HS-27A (cell line): ENCODE data around the gene NACAD.

ENCODE experiments used
- DNase-seq: peaks from one replicate; pipeline ENCODE4 v3.0.0-alpha.2; 2012; ENCODE audit warnings: low read depth, missing footprints

NACAD gene

DNA sequence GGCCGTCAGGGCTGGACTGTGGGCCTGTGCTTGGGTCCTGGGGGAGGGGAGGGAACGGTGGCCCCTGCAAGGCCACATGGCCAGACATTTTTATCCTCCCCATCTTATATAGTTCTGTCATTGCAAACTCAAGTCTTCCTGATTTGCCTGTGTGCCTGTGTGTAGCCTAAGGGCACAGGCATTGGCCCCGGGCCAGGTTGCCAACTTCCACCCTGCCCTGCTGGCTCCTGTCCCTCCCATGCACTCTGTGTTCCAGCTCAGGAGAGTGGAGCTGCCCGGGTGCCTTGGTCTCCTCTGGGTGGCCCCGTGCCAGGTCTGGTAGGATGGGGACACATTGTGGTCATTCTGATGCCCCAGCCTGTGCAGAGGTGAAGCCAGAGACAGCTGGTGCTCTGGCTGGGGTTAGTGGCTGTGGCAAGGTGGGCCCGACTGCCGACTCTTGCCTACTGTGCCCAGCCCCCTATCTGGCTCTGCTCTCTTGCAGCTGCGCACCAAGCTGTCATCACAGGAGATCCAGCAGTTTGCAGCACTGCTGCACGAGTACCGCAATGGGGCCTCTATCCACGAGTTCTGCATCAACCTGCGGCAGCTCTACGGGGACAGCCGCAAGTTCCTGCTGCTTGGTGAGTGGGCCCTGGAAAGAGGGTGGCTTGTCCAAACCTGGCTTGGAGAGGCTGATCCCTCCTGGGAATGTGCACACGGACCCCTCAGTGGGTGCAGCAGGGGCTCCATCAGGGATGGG lies 14.8 kb downstream of the NACAD start:
- DNase-seq = no peak

DNA sequence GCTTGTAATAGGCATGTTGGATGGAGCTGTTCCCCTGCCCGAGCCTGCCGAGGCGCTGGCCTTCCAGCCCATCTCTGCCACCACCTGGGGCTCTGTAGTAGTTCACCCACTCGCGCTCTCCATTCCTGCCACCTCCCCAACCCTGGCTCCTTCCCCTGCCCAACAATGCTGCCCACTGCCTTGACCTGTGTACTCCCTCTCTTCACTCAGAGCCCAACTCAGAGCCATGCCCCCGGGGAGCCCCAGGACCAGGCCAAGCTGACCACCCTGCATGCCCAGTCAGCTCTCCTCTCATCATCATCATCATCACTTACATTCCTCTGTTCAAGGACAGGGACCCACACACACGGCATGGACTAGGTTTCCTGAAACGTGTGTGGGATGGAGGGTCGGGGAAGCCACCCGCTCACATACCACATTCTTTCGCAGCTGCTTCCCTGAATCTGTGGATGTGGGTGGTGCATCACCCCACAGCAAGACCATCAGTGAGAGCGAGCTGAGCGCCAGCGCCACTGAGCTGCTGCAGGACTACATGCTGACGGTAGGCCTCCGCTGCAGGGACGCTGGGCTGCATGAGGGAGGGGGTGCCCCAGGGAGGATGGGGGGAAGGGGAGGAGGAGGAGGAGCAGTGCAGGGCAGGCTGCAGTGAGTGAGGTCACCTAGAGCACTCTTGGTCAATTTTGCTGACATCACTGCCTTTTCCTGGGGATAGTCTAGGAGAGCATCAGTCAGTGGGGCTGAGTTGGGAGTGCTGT lies 15.6 kb downstream of the NACAD start:
- no peak for DNase-seq

DNA sequence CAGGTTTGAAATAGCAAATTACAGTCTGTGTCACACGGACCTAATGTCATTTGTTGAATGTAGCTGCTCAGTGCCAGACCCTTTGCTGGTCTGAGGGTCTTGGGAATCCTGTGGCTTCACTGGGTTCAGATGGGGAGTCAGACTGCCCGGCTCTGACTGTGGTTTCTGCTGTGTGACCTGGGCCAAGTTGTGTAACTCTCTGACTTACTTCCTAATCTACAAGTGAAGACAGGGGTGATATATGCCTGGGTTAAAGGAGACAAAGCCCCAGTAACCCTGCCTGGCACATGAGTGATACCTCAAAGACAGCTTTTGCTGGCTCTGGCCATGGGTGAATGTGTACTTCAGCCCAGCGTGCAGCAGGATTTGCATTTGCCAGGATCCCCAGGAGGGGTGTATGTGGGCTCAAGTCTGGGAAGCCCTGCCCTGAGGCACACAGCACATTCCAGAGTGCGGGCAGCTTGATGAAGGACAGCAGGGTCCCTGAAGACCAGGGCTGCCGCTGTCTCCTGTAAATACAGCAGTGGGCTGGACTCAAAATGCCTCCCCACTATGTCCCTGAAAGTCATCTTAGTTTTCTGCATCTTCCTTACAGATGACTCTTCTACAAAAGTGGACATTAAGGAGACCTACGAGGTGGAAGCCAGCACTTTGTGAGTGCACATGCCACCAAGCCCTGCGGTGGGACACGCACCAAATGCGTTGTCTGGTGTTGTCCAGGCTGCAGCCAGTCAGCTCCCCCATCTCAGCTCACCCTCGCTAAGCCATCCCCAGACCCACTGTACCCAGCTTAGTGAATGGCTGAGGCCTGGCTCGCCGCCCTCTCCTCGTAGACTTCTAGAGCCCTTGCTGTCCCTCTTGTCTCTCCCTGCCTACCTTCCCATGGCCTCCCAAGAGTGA lies 16.4 kb downstream of the NACAD start:
- no peak for DNase-seq

DNA sequence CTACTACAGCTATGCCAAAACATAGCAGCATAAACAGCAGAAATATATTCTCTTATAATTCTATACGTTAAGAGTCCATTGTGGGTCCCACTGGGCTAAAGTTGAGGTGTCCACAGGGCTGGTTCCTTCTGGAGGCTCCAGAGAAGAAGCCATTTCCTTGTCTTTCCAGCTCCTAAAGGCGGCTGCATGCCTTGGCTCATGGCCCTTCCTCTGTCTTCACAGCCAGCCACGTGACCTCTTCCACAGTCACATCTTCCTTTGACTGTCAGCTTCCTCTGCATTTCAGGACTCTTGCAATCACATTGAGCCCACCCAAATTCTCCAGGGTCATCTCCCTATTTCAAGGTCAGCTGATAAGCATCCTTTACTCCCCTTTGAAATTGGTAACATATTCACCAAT lies 17.2 kb downstream of the NACAD start:
- no peak for DNase-seq

DNA sequence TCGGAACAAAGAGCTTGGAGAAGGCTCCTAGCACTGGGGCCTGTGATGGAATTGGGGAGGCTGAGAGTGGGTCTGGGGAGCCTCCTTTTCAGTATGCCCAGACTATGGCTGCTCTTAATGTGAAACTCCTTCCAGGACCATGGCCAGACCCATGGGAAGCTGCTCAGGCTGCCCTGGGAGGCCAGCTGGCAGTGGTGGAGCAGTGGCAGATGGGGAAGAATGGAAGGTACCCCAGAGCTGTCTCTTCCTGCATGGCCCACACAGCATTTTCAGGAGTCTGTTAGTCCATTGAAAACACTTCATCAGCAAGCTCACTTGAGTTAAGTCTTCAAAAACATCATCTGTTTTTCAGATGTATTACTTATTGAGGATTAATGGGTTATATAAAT lies 18.5 kb downstream of the NACAD start:
- DNase-seq = no peak

DNA sequence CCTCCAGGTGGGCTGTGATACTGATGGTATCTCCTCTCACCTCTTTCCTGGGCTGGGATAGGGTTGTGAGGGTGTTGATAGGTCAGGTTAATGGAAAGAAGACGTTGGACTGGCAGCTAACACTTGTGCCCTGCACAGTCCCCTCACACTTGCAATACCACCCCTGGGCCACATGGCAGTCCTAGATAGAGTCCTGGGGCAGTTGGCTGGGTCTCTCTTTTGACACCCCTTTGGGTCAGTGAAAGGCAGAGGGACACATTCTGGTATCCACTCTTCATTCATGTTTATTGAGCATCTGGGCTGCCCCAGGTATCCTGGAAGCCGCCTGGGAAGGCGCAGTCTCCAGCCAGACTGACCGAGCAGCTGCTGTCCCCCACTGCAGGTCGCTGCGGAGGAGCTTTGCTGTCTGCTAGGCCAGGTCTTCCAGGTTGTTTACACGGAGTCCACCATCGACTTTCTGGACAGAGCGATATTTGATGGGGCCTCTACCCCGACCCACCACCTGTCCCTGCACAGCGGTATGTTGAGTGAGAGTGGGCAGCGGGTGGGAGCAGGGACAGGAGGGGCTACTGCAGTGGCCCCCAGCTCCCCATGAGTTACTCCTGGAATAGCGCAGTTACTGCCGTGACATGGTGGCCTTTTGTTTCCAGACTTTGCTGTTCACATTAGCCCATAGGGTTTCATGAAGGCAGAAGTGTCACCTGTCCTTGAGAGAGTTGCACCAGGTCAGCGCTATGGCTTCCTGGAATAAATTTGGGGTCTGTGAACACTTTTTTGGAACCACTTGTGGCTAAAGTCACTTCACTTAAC lies 19.1 kb downstream of the NACAD start:
- DNase-seq = no peak

DNA sequence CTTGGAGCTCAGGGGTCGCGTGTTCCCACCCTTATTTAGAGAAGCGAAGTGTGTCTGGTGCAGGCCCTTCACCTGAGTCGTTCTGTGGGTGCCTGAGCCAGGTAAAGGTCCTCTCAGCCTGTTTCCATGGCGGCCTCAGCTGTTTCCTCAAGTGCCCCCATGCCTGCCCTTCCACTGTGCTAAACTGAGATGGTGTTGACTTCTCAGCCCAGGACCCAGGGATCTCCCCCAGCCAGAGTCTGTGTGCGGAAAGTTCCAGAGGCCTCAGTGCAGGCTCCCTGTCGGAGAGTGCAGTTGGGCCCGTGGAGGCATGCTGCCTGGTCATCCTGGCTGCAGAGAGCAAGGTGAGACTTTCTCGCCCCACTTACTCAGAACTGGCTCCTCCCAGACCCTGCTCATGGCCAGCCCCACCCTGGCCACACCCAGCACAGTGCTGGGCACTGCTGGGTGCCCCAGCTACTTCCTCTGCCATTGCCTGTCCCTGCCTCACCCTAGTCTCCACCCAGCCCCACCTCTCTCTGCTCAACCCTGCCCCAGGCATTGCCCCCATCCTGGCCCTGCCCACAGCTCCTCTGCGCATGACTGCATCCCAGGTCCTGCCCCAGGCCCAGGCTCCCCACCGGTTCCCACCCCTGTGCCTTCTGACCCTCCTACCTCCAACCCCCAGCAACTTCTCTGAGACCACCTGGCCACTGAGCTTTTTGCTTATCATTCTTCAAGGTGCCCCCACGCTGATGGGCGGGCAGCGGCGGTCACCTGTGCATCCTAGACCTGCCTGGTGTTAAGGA lies 20.3 kb downstream of the NACAD start:
- DNase-seq = no peak

DNA sequence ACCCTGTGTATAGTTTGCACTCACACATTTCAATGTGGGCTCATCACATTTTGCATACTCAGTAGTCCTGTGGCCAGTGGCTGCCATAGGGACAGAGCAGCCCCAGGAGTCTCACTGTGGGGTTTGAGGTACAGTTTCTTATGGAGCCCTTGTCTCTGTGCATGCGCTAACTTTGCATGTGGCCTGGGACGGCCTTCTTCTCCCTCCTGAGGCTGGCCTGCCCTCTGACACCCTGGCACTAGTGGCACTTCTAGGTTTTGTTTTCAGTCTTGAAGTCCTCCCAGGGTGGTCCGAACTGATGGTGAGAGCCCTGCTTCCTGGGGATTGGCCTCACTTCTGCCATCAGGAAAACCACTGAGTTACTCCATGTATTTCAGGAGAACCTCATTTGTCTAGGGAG lies 21.2 kb downstream of the NACAD start:
- no peak for DNase-seq

DNA sequence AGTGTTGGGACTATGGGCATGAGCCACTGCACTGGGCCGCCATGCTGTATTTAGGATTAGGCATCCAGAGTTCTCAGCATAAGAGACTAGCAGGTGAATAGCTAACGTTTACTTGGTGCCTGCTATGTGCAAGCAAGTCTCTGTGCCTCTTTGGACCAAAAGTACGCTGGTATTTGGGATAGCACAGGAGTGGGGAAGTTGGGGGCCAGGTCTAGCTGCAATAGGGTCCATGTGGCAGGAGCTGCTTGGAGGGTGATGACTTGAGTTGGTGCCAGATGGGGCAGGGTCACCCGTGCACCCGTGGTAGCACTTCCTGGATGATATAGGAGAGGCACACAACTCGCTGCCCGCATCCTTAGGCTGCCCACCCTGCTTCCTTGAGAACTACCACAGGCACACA lies 22.4 kb downstream of the NACAD start:
- DNase-seq = no peak

DNA sequence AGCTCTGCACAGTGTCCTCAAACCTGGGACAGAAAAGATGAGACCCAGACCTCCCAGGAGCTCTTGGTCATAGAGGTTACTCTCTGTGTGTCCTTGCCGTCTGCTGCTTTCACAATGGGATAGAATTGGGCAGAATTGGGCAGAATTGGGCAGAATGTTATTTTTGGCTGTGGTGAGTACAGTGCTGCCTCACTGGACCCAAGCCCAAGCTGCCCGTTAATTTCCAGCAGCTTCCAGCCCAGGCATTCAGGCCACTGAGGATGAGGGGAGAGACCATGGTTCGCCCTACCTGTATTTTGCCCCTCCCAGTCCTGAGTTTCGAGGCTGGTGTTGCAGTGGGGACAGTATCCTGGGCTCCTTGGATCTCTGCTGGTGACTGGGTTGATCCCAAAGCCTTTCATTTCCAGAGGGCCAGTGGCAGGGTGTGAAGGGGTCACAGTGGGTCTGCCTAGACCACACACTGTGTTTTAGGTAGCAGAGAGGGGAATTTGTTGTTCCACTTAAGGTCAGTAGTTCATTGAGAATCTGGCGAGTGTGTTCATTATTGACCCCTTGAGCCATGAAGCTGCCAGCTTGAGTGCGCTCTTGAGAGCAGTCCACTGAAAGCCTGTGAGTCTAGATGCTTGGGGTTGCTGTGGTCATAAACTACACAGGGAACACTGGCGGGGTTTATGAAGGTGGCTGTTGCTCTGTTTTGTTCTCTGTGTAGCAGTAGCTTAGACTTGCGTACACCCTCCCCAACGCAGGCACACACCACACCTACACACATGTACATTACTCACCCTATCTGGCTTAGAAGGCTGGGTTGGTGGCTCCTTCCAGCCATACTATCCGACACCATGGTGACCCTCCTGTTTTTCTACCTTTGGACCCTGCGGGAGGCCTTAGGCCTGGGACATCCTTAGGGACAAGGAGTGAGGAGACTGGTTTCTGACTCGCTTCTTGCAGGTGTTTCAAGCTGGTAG lies 23.5 kb downstream of the NACAD start:
- no peak for DNase-seq

DNA sequence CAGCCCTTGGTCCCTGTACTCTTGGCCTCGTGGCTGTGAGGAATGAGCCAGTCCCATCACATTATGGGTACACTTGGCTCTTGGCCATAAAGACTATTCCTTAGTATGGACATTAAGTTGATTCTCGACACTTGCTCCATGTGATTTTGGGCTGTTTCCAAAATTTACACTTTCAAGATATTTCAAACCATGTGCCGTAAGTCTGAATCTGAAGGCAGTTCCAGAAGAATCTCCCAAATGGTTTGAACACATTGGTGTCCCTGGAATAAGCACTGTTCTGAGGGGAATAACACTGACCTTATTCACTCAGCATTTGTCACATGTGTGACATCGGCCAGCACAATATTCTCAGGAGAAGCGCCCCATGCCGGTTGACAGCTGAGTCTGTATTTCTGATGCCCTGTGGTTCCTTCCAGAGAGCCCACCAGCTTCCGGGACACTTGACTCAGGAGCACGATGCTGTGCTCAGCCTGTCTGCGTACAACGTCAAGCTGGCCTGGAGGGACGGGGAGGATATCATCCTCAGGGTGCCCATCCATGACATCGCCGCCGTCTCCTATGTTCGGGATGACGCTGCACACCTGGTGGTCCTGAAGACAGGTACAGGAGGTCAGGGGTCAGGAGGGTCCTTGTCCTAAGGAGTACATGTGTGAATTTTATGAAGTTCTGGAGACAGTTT lies 24.6 kb downstream of the NACAD start:
- DNase-seq = no peak

DNA sequence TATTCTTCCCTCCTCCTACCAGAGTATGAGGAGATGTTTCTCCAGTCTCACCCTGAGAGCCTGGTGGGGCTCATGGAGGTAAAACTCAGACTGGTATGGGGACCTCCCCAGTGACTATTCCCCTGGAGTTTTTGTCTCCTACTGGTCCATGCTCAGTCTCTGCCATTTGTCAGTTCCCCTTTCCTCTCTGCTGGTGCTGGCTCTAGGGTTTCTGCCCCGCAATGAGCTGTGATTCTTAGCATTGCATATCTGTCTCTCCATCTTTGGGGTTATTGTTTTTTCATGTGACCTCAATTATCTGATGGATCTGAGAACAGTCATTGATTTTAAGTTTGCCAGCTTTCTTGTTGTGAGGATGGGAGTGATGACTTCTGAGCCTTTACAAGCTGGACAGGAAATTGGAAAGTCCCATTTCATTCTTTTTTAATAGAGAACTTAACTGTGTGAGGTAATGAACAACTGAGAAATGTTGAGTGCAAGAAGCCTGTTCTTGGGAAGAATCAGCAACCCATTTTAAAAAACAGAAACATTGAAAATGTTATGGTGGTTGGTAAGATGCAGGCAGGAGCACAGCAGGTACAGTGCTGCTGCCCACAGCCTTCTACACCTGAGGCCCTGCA lies 26.9 kb downstream of the NACAD start:
- DNase-seq = no peak

DNA sequence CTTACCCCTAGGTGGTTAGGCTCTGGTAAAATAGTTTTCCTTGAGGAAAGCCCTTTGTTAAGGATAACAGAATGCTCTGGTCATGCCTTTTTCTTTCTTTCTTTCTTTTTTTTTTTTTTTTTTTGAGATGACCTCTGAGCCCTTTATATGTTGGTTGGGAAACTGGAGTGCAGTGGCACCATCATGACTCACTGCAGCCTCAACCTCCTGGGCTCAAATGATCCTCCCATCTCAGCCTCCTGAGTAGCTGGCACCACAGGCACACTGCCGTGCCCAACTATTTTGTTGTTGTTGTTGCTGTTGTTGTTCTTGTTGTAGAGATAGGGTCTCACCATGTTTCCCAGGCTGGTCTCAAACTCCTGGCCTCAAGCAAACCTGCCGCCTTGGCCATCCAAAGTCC lies 27.4 kb downstream of the NACAD start:
- no peak for DNase-seq

DNA sequence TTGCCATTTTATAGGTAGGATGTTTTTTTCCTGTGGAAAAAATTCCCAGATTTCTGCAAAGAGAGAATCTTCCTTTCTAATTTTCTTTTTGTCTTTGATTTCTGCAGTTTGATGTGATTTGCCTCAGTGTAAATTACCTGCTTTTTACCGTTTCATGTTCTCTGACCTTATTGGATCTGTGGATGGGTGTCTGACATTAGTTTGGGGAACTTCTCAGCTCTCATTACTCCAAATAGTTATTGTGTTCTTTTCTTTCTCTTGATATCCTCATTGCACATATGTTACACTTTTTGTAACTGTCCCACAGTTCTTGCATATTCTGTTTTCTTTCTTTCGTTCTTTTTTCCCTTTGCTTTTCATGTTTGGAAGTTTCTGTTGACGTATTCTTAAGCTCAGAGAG lies 28.5 kb downstream of the NACAD start:
- no peak for DNase-seq

DNA sequence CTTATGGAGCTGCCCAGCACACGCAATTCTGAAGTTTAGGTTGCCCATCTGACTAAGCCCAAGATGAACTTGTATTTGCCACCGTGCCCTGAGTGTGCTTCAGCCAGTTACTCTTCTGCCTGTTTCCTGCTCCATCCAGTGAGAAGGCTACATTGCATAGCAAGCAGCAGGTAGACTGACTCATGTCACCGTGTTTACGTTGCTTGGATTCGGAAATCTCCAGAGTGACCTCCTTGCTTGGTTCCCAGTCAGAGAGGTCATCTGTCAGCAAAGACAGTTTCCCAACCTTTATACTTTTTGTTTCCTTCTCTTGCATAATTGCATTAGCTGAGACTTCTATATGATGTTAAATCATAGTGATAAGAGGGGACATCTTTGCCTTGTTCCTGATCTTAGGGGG lies 30.9 kb downstream of the NACAD start:
- DNase-seq = no peak

DNA sequence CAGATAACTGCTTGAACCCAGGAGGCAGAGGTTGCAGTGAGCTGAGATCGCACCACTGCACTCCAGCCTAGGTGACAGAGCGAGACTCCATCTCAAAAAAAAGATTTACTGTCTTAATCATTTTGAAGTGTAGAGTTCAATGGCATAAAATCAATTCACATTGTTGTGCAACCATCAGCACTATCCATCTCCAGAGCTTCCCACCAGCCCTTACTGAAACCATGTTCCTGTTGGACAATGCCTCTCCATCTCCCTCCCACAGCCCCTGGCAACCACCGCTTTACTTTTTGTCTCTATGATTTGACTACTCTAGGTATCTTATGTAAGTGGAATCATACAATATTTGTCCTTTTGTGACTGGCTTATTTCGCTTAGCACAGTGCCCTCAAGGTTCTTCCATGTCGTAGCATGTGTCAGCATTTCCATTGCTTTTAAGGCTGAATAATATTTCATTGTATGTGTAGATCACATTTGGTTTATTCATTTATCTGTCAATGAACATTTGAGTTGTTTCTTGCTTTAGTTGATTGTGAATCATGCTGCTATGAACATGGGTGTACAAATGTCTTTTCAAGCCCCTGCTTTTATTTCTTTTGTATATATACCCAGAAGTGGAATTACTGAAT lies 33.1 kb downstream of the NACAD start:
- DNase-seq = no peak

DNA sequence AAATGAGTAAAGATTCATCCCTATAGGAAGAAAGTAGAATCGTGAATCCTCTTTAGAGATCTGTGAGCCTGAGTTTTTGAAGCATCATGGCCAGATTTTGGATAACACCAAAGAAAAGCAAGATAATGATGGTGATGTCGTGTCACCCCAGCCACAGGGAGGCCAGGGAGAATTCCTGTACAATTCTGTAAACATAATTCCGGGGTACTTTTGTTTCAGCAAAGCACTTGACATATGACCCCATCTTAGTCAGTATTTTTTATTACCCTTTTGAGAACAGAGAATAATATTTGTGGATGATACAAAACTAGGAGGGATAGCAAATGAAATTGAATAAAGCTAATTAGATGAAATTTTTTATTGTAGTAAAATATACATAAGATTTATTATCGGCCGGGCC lies 33.8 kb downstream of the NACAD start:
- DNase-seq = no peak

DNA sequence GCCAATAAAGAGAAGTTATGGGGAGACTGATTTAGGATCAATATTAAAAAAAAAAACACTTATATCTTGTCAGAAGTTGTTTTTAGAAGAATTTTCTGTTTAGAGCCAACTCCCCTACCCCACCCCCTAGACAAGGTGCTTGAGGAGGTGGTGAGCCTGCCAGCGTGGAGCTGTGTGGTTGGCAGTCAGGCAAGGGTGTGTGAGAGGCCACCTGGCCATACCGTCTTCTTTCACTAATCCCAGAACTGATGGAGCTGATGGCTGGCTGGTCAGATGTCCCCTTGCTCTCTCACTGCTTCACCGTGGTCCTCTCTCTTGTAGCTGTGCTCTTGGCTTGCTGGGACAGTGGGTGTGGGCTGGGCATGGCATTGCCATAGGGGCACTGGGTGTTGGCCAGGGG lies 34.3 kb downstream of the NACAD start:
- DNase-seq = no peak
